ENCODE measurements around the gene JTB. TPM values are rescaled to one million over a fixed set of nuclear protein-coding genes. Genes with fewer than 3 reads are reported as not detected.

JTB gene
- polyA plus RNA-seq, 3 donors, result 150 to 391 (median 312) TPM

- H4K20me1 ChIP-seq (ENCODE audit: insufficient read depth, low read length), result peaks cover 64% of the 10 kb centered on the region
- Mint-ChIP-seq H3K27me3 (ENCODE audit: low read depth in 3 of 3) (peaks cover 0 to 1% (median 0%) of the 10 kb centered on the region in 3 donors), H3K27ac (peak overlapping the region; percentile 92 to 98 (median 94)), H3K4me1 (peaks cover 58% of the 10 kb centered on the region), H3K36me3 (peaks cover 35 to 55% of the 10 kb centered on the region in 2 donors), H3K4me3 (peak overlapping the region; percentile 98), H3K9me3 (peaks cover 0 to 4% (median 0%) of the 10 kb centered on the region in 7 donors)
- H3K4me1 ChIP-seq (ENCODE audit: control insufficient read depth in 1 of 2, insufficient read depth in 2 of 2, low read length in 2 of 2), result peaks cover 47 to 60% of the 10 kb centered on the region in 2 donors
- H3K27me3 ChIP-seq (ENCODE audit: control insufficient read depth in 2 of 2, insufficient read depth in 2 of 2, low read length in 2 of 2), result no peaks in the 10 kb centered on the region
- peak overlapping the region; percentile 76 for H3K9ac ChIP-seq (ENCODE audit: insufficient read depth, low read length, poor library complexity, severe bottlenecking)
- peak overlapping the region; percentile 98 for H3K4me2 ChIP-seq (replicated peaks; ENCODE audit: extremely low read depth, low read length, poor library complexity, severe bottlenecking)
- WGBS (ENCODE audit: insufficient coverage), result 3% methylated on average over 10 of the region's 13 CpGs
- H3K79me2 ChIP-seq (ENCODE audit: insufficient read depth, low read length), result peaks cover 82% of the 10 kb centered on the region
- no peak for TF ChIP-seq CTCF (IDR thresholded peaks at IDR 0.05)
- intact Hi-C loops (cut with micrococcal nuclease), result loop anchor here (1.0 to 5.0 kb wide), 2 partner anchors 10 to 35 kb away; partner anchors contain the start of genes CREB3L4 (in 1 of the 2) and GATAD2B (in 1 of the 2)
- peak overlapping the region; percentile 84 to 97 (median 89) for H3K4me3 ChIP-seq (replicated peaks in 1 of 3; ENCODE audit: low read depth in 2 of 3, low read length in 3 of 3)
- H3K9me3 ChIP-seq (replicated peaks in 1 of 2; ENCODE audit: control insufficient read depth in 1 of 2, insufficient read depth in 1 of 2, low read length in 2 of 2), result no peaks in the 10 kb centered on the region
- H3K27ac ChIP-seq (ENCODE audit: low read depth in 1 of 2, low read length in 2 of 2), result peak overlapping the region; percentile 57 to 87
- peak in 2 of 3 donors; percentile 16 to 65 for DNase-seq
- peaks cover 32 to 50% of the 10 kb centered on the region in 2 donors for H3K36me3 ChIP-seq (replicated peaks in 1 of 2; ENCODE audit: control insufficient read depth in 1 of 2, insufficient read depth in 2 of 2, low read length in 2 of 2)
- H2AFZ ChIP-seq (ENCODE audit: insufficient read depth, low read depth, low read length, poor library complexity, severe bottlenecking), result peak overlapping the region; percentile 68
Observed at GRCh38 chr1:153957744-153958110, 19.7 kb downstream of the JTB start.

- intact Hi-C loops (cut with micrococcal nuclease), result loop anchor here (1.0 to 5.0 kb wide), 2 partner anchors 10 to 35 kb away; partner anchors contain the start of genes CREB3L4 (in 1 of the 2) and GATAD2B (in 1 of the 2)
- Mint-ChIP-seq H3K9me3 (peaks cover 0 to 4% (median 0%) of the 10 kb centered on the region in 7 donors), H3K36me3 (peaks cover 40 to 61% of the 10 kb centered on the region in 2 donors), H3K27ac (peak overlapping the region; percentile 62 to 98 (median 92)), H3K4me3 (peak overlapping the region; percentile 98), H3K4me1 (peaks cover 53% of the 10 kb centered on the region), H3K27me3 (ENCODE audit: low read depth in 3 of 3) (peaks cover 0 to 1% (median 0%) of the 10 kb centered on the region in 3 donors)
- H3K27me3 ChIP-seq (ENCODE audit: control insufficient read depth in 2 of 2, insufficient read depth in 2 of 2, low read length in 2 of 2), result no peaks in the 10 kb centered on the region
- H3K79me2 ChIP-seq (ENCODE audit: insufficient read depth, low read length), result peaks cover 82% of the 10 kb centered on the region
- 0% methylated on average over 3 of the region's 6 CpGs for WGBS (ENCODE audit: insufficient coverage)
- H3K36me3 ChIP-seq (replicated peaks in 1 of 2; ENCODE audit: control insufficient read depth in 1 of 2, insufficient read depth in 2 of 2, low read length in 2 of 2), result peaks cover 37 to 56% of the 10 kb centered on the region in 2 donors
- H3K9ac ChIP-seq (ENCODE audit: insufficient read depth, low read length, poor library complexity, severe bottlenecking), result peak overlapping the region; percentile 76
- peaks cover 64% of the 10 kb centered on the region for H4K20me1 ChIP-seq (ENCODE audit: insufficient read depth, low read length)
- no peak for TF ChIP-seq CTCF (IDR thresholded peaks at IDR 0.05)
- peak overlapping the region; percentile 68 for H2AFZ ChIP-seq (ENCODE audit: insufficient read depth, low read depth, low read length, poor library complexity, severe bottlenecking)
- peaks cover 41 to 54% of the 10 kb centered on the region in 2 donors for H3K4me1 ChIP-seq (ENCODE audit: control insufficient read depth in 1 of 2, insufficient read depth in 2 of 2, low read length in 2 of 2)
- H3K9me3 ChIP-seq (replicated peaks in 1 of 2; ENCODE audit: control insufficient read depth in 1 of 2, insufficient read depth in 1 of 2, low read length in 2 of 2), result no peaks in the 10 kb centered on the region
- H3K27ac ChIP-seq (ENCODE audit: low read depth in 1 of 2, low read length in 2 of 2), result peak overlapping the region in 1 of 2 donors; percentile 87
- H3K4me3 ChIP-seq (replicated peaks in 1 of 3; ENCODE audit: low read depth in 2 of 3, low read length in 3 of 3), result peak overlapping the region; percentile 84 to 97 (median 89)
- H3K4me2 ChIP-seq (replicated peaks; ENCODE audit: extremely low read depth, low read length, poor library complexity, severe bottlenecking), result peak overlapping the region; percentile 98
- DNase-seq, result no peak
Observed at GRCh38 chr1:153956997-153957715, 20.3 kb downstream of the JTB start.
